Subcutaneous abdominal adipose tissue (tissue), 5 donors: ENCODE results near the gene NKAP.
"Not testable (repeated sequence)": the region's sequence is repeated elsewhere in the genome, so short reads cannot be mapped to it uniquely, and the experiment has no call there.

Experiments used
- H3K27ac ChIP-seq: one replicate; pipeline ENCODE4 v1.7.0; 2013; ENCODE audit warnings: low read depth, mild to moderate bottlenecking, inconsistent platforms, low read length, moderate library complexity
- H3K27me3 ChIP-seq, 5 donors: one replicate each; pipeline ENCODE4 v1.7.0; 2013; ENCODE audit warnings: low read length in 5 of 5, inconsistent platforms in 1 of 5; ENCODE audit not compliant: control insufficient read depth in 5 of 5, insufficient read depth in 4 of 5
- H3K36me3 ChIP-seq, 5 donors: one replicate each; pipeline ENCODE4 v1.7.0; 2013; ENCODE audit warnings: low read length in 5 of 5; ENCODE audit not compliant: control insufficient read depth in 5 of 5, insufficient read depth in 5 of 5
- H3K4me1 ChIP-seq, 5 donors: one replicate each; pipeline ENCODE4 v1.7.0; 2013; ENCODE audit warnings: low read length in 5 of 5, mild to moderate bottlenecking in 3 of 5, moderate library complexity in 1 of 5; ENCODE audit not compliant: control insufficient read depth in 5 of 5, insufficient read depth in 5 of 5
- H3K4me3 ChIP-seq, 5 donors: one replicate each; pipeline ENCODE4 v1.7.0; 2013; ENCODE audit warnings: low read length in 5 of 5, low read depth in 1 of 5
- H3K9ac ChIP-seq, 5 donors: one replicate each; pipeline ENCODE4 v1.7.0; 2013; ENCODE audit warnings: low read length in 5 of 5, mild to moderate bottlenecking in 4 of 5, moderate library complexity in 3 of 5
- H3K9me3 ChIP-seq, 5 donors: one replicate each; pipeline ENCODE4 v1.7.0; 2013; ENCODE audit warnings: low read length in 5 of 5; ENCODE audit not compliant: control insufficient read depth in 5 of 5
- donor health status: healthy.
- donor health status: healthy.
- donor health status: healthy.
- donor health status: healthy.
- donor health status: healthy.

NKAP gene

GRCh38 chrX:119977172-119977571 lies 33.6 kb upstream of the NKAP start:
- H3K27ac ChIP-seq, H3K27me3 ChIP-seq, H3K36me3 ChIP-seq, H3K4me1 ChIP-seq, H3K4me3 ChIP-seq, H3K9me3 ChIP-seq, H3K9ac ChIP-seq: not testable (repeated sequence)

- H3K4me3 ChIP-seq: no peak overlapping the region
- H3K9me3 ChIP-seq: no peaks in the 10 kb centered on the region
- no peak overlapping the region for H3K9ac ChIP-seq
- H3K27ac ChIP-seq: no peak overlapping the region
- no peaks in the 10 kb centered on the region for H3K36me3 ChIP-seq
- no peaks in the 10 kb centered on the region for H3K27me3 ChIP-seq
- H3K4me1 ChIP-seq: peaks cover 0 to 2% (median 0%) of the 10 kb centered on the region in 5 donors
Observed at GRCh38 chrX:119971184-119971583, 27.6 kb upstream of the NKAP start.

DNA sequence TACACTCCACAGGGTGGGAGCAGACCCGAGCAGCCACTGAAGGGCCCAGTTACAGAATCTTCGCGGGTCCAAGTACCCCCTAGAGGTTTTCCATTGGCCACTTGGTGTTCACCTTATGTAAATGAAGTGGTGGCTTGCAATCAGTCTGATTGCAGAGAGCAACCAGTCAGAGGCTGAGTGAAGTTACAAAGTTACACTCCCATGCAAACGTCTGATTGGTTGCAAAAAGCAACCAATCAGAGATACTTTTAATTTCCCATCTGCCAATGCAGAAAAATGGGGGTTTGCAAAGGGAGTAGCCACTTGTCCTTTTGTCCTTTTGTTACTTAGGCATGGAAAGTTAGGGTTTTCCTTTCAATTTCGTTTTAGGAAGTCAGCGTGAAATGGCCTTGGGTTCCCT lies 27.0 kb upstream of the NKAP start:
- Histone ChIP-seq H3K27me3 (no peaks in the 10 kb centered on the region), H3K27ac (no peak overlapping the region), H3K9ac (no peak overlapping the region), H3K4me3 (no peak overlapping the region), H3K36me3 (no peaks in the 10 kb centered on the region), H3K9me3 (no peaks in the 10 kb centered on the region), H3K4me1 (peaks cover 0 to 2% (median 0%) of the 10 kb centered on the region in 5 donors)

- not testable (repeated sequence) for H3K4me3 ChIP-seq, H3K9ac ChIP-seq, H3K27me3 ChIP-seq
Observed at GRCh38 chrX:119966837-119967236, 23.3 kb upstream of the NKAP start.

GRCh38 chrX:119960625-119961024 lies 17.1 kb upstream of the NKAP start:
- H3K9me3 ChIP-seq: no peaks in the 10 kb centered on the region
- peaks cover 0 to 7% (median 0%) of the 10 kb centered on the region in 5 donors for H3K27me3 ChIP-seq
- H3K36me3 ChIP-seq: no peaks in the 10 kb centered on the region
- no peak overlapping the region for H3K9ac ChIP-seq
- H3K4me3 ChIP-seq: no peak overlapping the region
- no peak overlapping the region for H3K27ac ChIP-seq
- H3K4me1 ChIP-seq: no peaks in the 10 kb centered on the region

More at GRCh38 chrX:119966837-119967236, 23.3 kb upstream of the NKAP start:
- not testable (repeated sequence) for H3K4me1 ChIP-seq, H3K9me3 ChIP-seq, H3K27ac ChIP-seq, H3K36me3 ChIP-seq

GRCh38 chrX:119955807-119956570 lies 12.4 kb upstream of the NKAP start:
- H3K36me3 ChIP-seq, H3K9me3 ChIP-seq, H3K4me1 ChIP-seq, H3K27me3 ChIP-seq, H3K9ac ChIP-seq, H3K4me3 ChIP-seq, H3K27ac ChIP-seq: not testable (repeated sequence)

- H3K36me3 ChIP-seq: no peaks in the 10 kb centered on the region
- no peak overlapping the region for H3K4me3 ChIP-seq
- H3K9me3 ChIP-seq: no peaks in the 10 kb centered on the region
- H3K9ac ChIP-seq: no peak overlapping the region
- no peak overlapping the region for H3K27ac ChIP-seq
- no peaks in the 10 kb centered on the region for H3K27me3 ChIP-seq
- H3K4me1 ChIP-seq: no peaks in the 10 kb centered on the region
Observed at GRCh38 chrX:119954374-119954773, 10.8 kb upstream of the NKAP start.

GRCh38 chrX:119948381-119948780 lies 4.8 kb upstream of the NKAP start:
- no peak overlapping the region for H3K4me3 ChIP-seq
- no peak overlapping the region for H3K27ac ChIP-seq
- no peak overlapping the region for H3K9ac ChIP-seq
- H3K27me3 ChIP-seq: peaks cover 0 to 7% (median 0%) of the 10 kb centered on the region in 5 donors
- H3K4me1 ChIP-seq: peaks cover 0 to 6% (median 4%) of the 10 kb centered on the region in 5 donors
- no peaks in the 10 kb centered on the region for H3K36me3 ChIP-seq
- H3K9me3 ChIP-seq: peaks cover 0 to under 1% (median 0%) of the 10 kb centered on the region in 5 donors

- H3K36me3 ChIP-seq: no peaks in the 10 kb centered on the region
Observed at GRCh38 chrX:119945481-119945880, 1.9 kb upstream of the NKAP start.

DNA sequence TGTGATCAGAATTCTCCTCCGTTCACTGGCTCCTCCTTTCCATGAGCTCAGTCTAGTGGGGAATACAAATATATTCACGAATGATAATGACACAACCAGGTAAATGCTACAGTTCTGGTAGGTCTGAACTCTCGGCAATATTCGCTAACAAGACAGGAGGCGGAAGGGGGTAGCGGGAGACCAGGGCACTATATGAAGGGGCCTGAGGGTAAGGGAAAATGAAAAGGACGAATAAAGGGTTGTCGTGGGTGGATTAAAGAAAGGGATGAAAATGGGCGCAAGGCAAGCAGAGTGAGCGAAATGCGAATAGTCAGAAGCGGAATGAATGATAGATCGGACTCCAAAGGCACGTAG lies 743 bp downstream of the NKAP start:
- Histone ChIP-seq H3K9me3 (peaks cover 0 to 7% (median 0%) of the 10 kb centered on the region in 5 donors), H3K27ac (peak overlapping the region; percentile 77), H3K9ac (peak overlapping the region; percentile 69 to 95 (median 79)), H3K27me3 (no peaks in the 10 kb centered on the region), H3K36me3 (no peaks in the 10 kb centered on the region), H3K4me1 (peaks cover 0 to 21% (median 17%) of the 10 kb centered on the region in 5 donors), H3K4me3 (peak overlapping the region; percentile 61 to 88 (median 71))

More at GRCh38 chrX:119945481-119945880, 1.9 kb upstream of the NKAP start:
- no peak overlapping the region for H3K27ac ChIP-seq
- H3K4me1 ChIP-seq: peaks cover 0 to 21% (median 17%) of the 10 kb centered on the region in 5 donors
- H3K9ac ChIP-seq: no peak overlapping the region
- H3K9me3 ChIP-seq: peaks cover 0 to 7% (median 0%) of the 10 kb centered on the region in 5 donors
- H3K27me3 ChIP-seq: peaks cover 0 to 7% (median 0%) of the 10 kb centered on the region in 5 donors
- H3K4me3 ChIP-seq: no peak overlapping the region
